ENCODE data around the gene RHBG. TPM values are rescaled to one million over a fixed set of nuclear protein-coding genes. Genes with fewer than 3 reads are reported as not detected.

RHBG gene
- total RNA-seq, 1 donor from 2014 or later: not detected

- Histone ChIP-seq H3K27me3 (ENCODE audit: control insufficient read depth in 3 of 3, insufficient read depth in 3 of 3, low read length in 3 of 3) (peaks cover 35 to 77% (median 63%) of the 10 kb centered on the region in 3 donors), H3K9me3 (ENCODE audit: control insufficient read depth in 3 of 3, low read length in 3 of 3) (no peaks in the 10 kb centered on the region), H3K4me1 (ENCODE audit: control insufficient read depth in 3 of 3, insufficient read depth in 3 of 3, low read length in 3 of 3) (no peaks in the 10 kb centered on the region), H3K9ac (ENCODE audit: low read depth in 1 of 3, low read length in 3 of 3) (no peak overlapping the region), H3K27ac (ENCODE audit: low read depth, low read length) (no peak overlapping the region), H3K4me3 (ENCODE audit: low read length in 3 of 3) (no peak overlapping the region), H3K36me3 (ENCODE audit: control insufficient read depth in 3 of 3, insufficient read depth in 3 of 3, low read length in 3 of 3) (no peaks in the 10 kb centered on the region)
These were observed 36.7 kb downstream of the RHBG start for GRCh38 chr1:156405670-156406069.

- Histone ChIP-seq H3K9me3 (ENCODE audit: control insufficient read depth in 3 of 3, low read length in 3 of 3) (no peaks in the 10 kb centered on the region), H3K4me1 (ENCODE audit: control insufficient read depth in 3 of 3, insufficient read depth in 3 of 3, low read length in 3 of 3) (no peaks in the 10 kb centered on the region), H3K27me3 (ENCODE audit: control insufficient read depth in 3 of 3, insufficient read depth in 3 of 3, low read length in 3 of 3) (peaks cover 39 to 77% (median 66%) of the 10 kb centered on the region in 3 donors), H3K36me3 (ENCODE audit: control insufficient read depth in 3 of 3, insufficient read depth in 3 of 3, low read length in 3 of 3) (no peaks in the 10 kb centered on the region), H3K9ac (ENCODE audit: low read depth in 1 of 3, low read length in 3 of 3) (no peak overlapping the region), H3K4me3 (ENCODE audit: low read length in 3 of 3) (no peak overlapping the region), H3K27ac (ENCODE audit: low read depth, low read length) (no peak overlapping the region)
These were observed 37.2 kb downstream of the RHBG start for GRCh38 chr1:156406251-156406650.

- Histone ChIP-seq H3K9me3 (ENCODE audit: control insufficient read depth in 3 of 3, low read length in 3 of 3) (no peaks in the 10 kb centered on the region), H3K36me3 (ENCODE audit: control insufficient read depth in 3 of 3, insufficient read depth in 3 of 3, low read length in 3 of 3) (no peaks in the 10 kb centered on the region), H3K4me3 (ENCODE audit: low read length in 3 of 3) (no peak overlapping the region), H3K27ac (ENCODE audit: low read depth, low read length) (no peak overlapping the region), H3K27me3 (ENCODE audit: control insufficient read depth in 3 of 3, insufficient read depth in 3 of 3, low read length in 3 of 3) (peaks cover 40 to 69% (median 61%) of the 10 kb centered on the region in 3 donors), H3K9ac (ENCODE audit: low read depth in 1 of 3, low read length in 3 of 3) (no peak overlapping the region), H3K4me1 (ENCODE audit: control insufficient read depth in 3 of 3, insufficient read depth in 3 of 3, low read length in 3 of 3) (no peaks in the 10 kb centered on the region)
These were observed 38.3 kb downstream of the RHBG start for GRCh38 chr1:156407344-156407743.

- H3K27me3 ChIP-seq (ENCODE audit: control insufficient read depth in 3 of 3, insufficient read depth in 3 of 3, low read length in 3 of 3): peaks cover 44 to 67% (median 57%) of the 10 kb centered on the region in 3 donors
- no peak overlapping the region for H3K9ac ChIP-seq (ENCODE audit: low read depth in 1 of 3, low read length in 3 of 3)
- no peaks in the 10 kb centered on the region for H3K36me3 ChIP-seq (ENCODE audit: control insufficient read depth in 3 of 3, insufficient read depth in 3 of 3, low read length in 3 of 3)
These were observed 38.7 kb downstream of the RHBG start for GRCh38 chr1:156407760-156408159.

GRCh38 chr1:156409439-156409838 is 40.4 kb downstream of the RHBG start:
- H3K27ac ChIP-seq (ENCODE audit: low read depth, low read length): no peak overlapping the region
- H3K9ac ChIP-seq (ENCODE audit: low read depth in 1 of 3, low read length in 3 of 3): no peak overlapping the region
- H3K9me3 ChIP-seq (ENCODE audit: control insufficient read depth in 3 of 3, low read length in 3 of 3): no peaks in the 10 kb centered on the region
- no peaks in the 10 kb centered on the region for H3K36me3 ChIP-seq (ENCODE audit: control insufficient read depth in 3 of 3, insufficient read depth in 3 of 3, low read length in 3 of 3)
- H3K27me3 ChIP-seq (ENCODE audit: control insufficient read depth in 3 of 3, insufficient read depth in 3 of 3, low read length in 3 of 3): peaks cover 56 to 74% (median 65%) of the 10 kb centered on the region in 3 donors
- no peak overlapping the region for H3K4me3 ChIP-seq (ENCODE audit: low read length in 3 of 3)
- no peaks in the 10 kb centered on the region for H3K4me1 ChIP-seq (ENCODE audit: control insufficient read depth in 3 of 3, insufficient read depth in 3 of 3, low read length in 3 of 3)

More at GRCh38 chr1:156407760-156408159, 38.7 kb downstream of the RHBG start:
- no peak overlapping the region for H3K4me3 ChIP-seq (ENCODE audit: low read length in 3 of 3)
- no peaks in the 10 kb centered on the region for H3K9me3 ChIP-seq (ENCODE audit: control insufficient read depth in 3 of 3, low read length in 3 of 3)
- no peak overlapping the region for H3K27ac ChIP-seq (ENCODE audit: low read depth, low read length)
- no peaks in the 10 kb centered on the region for H3K4me1 ChIP-seq (ENCODE audit: control insufficient read depth in 3 of 3, insufficient read depth in 3 of 3, low read length in 3 of 3)

- no peaks in the 10 kb centered on the region for H3K4me1 ChIP-seq (ENCODE audit: control insufficient read depth in 3 of 3, insufficient read depth in 3 of 3, low read length in 3 of 3)
- H3K9ac ChIP-seq (ENCODE audit: low read depth in 1 of 3, low read length in 3 of 3): no peak overlapping the region
- H3K9me3 ChIP-seq (ENCODE audit: control insufficient read depth in 3 of 3, low read length in 3 of 3): no peaks in the 10 kb centered on the region
- H3K27ac ChIP-seq (ENCODE audit: low read depth, low read length): no peak overlapping the region
- no peak overlapping the region for H3K4me3 ChIP-seq (ENCODE audit: low read length in 3 of 3)
- H3K36me3 ChIP-seq (ENCODE audit: control insufficient read depth in 3 of 3, insufficient read depth in 3 of 3, low read length in 3 of 3): no peaks in the 10 kb centered on the region
- peaks cover 54 to 73% (median 65%) of the 10 kb centered on the region in 3 donors for H3K27me3 ChIP-seq (ENCODE audit: control insufficient read depth in 3 of 3, insufficient read depth in 3 of 3, low read length in 3 of 3)
These were observed 41.2 kb downstream of the RHBG start for GRCh38 chr1:156410238-156410637.

- Histone ChIP-seq H3K4me3 (ENCODE audit: low read length in 3 of 3) (no peak overlapping the region), H3K27ac (ENCODE audit: low read depth, low read length) (no peak overlapping the region), H3K27me3 (ENCODE audit: control insufficient read depth in 3 of 3, insufficient read depth in 3 of 3, low read length in 3 of 3) (peaks cover 55 to 73% (median 65%) of the 10 kb centered on the region in 3 donors), H3K36me3 (ENCODE audit: control insufficient read depth in 3 of 3, insufficient read depth in 3 of 3, low read length in 3 of 3) (no peaks in the 10 kb centered on the region), H3K4me1 (ENCODE audit: control insufficient read depth in 3 of 3, insufficient read depth in 3 of 3, low read length in 3 of 3) (no peaks in the 10 kb centered on the region), H3K9me3 (ENCODE audit: control insufficient read depth in 3 of 3, low read length in 3 of 3) (no peaks in the 10 kb centered on the region), H3K9ac (ENCODE audit: low read depth in 1 of 3, low read length in 3 of 3) (no peak overlapping the region)
These were observed 41.7 kb downstream of the RHBG start for GRCh38 chr1:156410740-156411139.

GRCh38 chr1:156412653-156413321 is 43.8 kb downstream of the RHBG start:
- H3K4me3 ChIP-seq (ENCODE audit: low read length in 3 of 3): no peak overlapping the region
- H3K27ac ChIP-seq (ENCODE audit: low read depth, low read length): no peak overlapping the region
- H3K9me3 ChIP-seq (ENCODE audit: control insufficient read depth in 3 of 3, low read length in 3 of 3): no peaks in the 10 kb centered on the region
- H3K4me1 ChIP-seq (ENCODE audit: control insufficient read depth in 3 of 3, insufficient read depth in 3 of 3, low read length in 3 of 3): no peaks in the 10 kb centered on the region
- H3K36me3 ChIP-seq (ENCODE audit: control insufficient read depth in 3 of 3, insufficient read depth in 3 of 3, low read length in 3 of 3): no peaks in the 10 kb centered on the region
- peaks cover 58 to 74% (median 70%) of the 10 kb centered on the region in 3 donors for H3K27me3 ChIP-seq (ENCODE audit: control insufficient read depth in 3 of 3, insufficient read depth in 3 of 3, low read length in 3 of 3)
- H3K9ac ChIP-seq (ENCODE audit: low read depth in 1 of 3, low read length in 3 of 3): no peak overlapping the region

GRCh38 chr1:156413391-156414246 is 44.6 kb downstream of the RHBG start:
- Histone ChIP-seq H3K9ac (ENCODE audit: low read depth in 1 of 3, low read length in 3 of 3) (no peak overlapping the region), H3K27ac (ENCODE audit: low read depth, low read length) (no peak overlapping the region), H3K4me1 (ENCODE audit: control insufficient read depth in 3 of 3, insufficient read depth in 3 of 3, low read length in 3 of 3) (no peaks in the 10 kb centered on the region), H3K27me3 (ENCODE audit: control insufficient read depth in 3 of 3, insufficient read depth in 3 of 3, low read length in 3 of 3) (peaks cover 57 to 75% (median 71%) of the 10 kb centered on the region in 3 donors), H3K9me3 (ENCODE audit: control insufficient read depth in 3 of 3, low read length in 3 of 3) (no peaks in the 10 kb centered on the region), H3K36me3 (ENCODE audit: control insufficient read depth in 3 of 3, insufficient read depth in 3 of 3, low read length in 3 of 3) (no peaks in the 10 kb centered on the region), H3K4me3 (ENCODE audit: low read length in 3 of 3) (no peak overlapping the region)

GRCh38 chr1:156414461-156415064 is 45.6 kb downstream of the RHBG start:
- H3K4me1 ChIP-seq (ENCODE audit: control insufficient read depth in 3 of 3, insufficient read depth in 3 of 3, low read length in 3 of 3): no peaks in the 10 kb centered on the region
- no peak overlapping the region for H3K9ac ChIP-seq (ENCODE audit: low read depth in 1 of 3, low read length in 3 of 3)
- H3K36me3 ChIP-seq (ENCODE audit: control insufficient read depth in 3 of 3, insufficient read depth in 3 of 3, low read length in 3 of 3): no peaks in the 10 kb centered on the region
- H3K27me3 ChIP-seq (ENCODE audit: control insufficient read depth in 3 of 3, insufficient read depth in 3 of 3, low read length in 3 of 3): peaks cover 62 to 75% (median 75%) of the 10 kb centered on the region in 3 donors
- H3K27ac ChIP-seq (ENCODE audit: low read depth, low read length): no peak overlapping the region
- no peak overlapping the region for H3K4me3 ChIP-seq (ENCODE audit: low read length in 3 of 3)
- H3K9me3 ChIP-seq (ENCODE audit: control insufficient read depth in 3 of 3, low read length in 3 of 3): no peaks in the 10 kb centered on the region
